Fibroblast of lung (primary cell): ENCODE data around the gene AKR1C2. TPM values are rescaled to one million over a fixed set of nuclear protein-coding genes. Genes with fewer than 3 reads are reported as not detected.
"Not testable (repeated sequence)": the region's sequence is repeated elsewhere in the genome, so short reads cannot be mapped to it uniquely, and the experiment has no call there.

Experiments
- DNase-seq, 2 donors: peaks; one replicate each; pipeline versions ENCODE4 v3.0.0 to v3.0.0-alpha.2; 2010; ENCODE audit warnings: low read depth in 2 of 2
- H2AFZ ChIP-seq: 2 replicates; pipeline ENCODE4 v1.5.1; 2012; ENCODE audit warnings: low read length, control low read depth, inconsistent platforms
- H3K27ac ChIP-seq: 2 replicates; pipeline ENCODE4 v1.5.1; 2011; ENCODE audit warnings: low read length, control low read depth; ENCODE audit not compliant: insufficient read depth
- H3K27me3 ChIP-seq: 2 replicates; pipeline ENCODE4 v1.5.1; 2011; ENCODE audit warnings: mild to moderate bottlenecking, low read length; ENCODE audit not compliant: control insufficient read depth, insufficient read depth
- H3K36me3 ChIP-seq: 2 replicates; pipeline ENCODE4 v1.5.1; 2011; ENCODE audit warnings: low read length; ENCODE audit not compliant: control insufficient read depth, insufficient read depth
- H3K4me1 ChIP-seq: 2 replicates; pipeline ENCODE4 v1.5.1; 2011; ENCODE audit warnings: low read length; ENCODE audit not compliant: control insufficient read depth, insufficient read depth; ENCODE audit errors: extremely low read depth
- H3K4me2 ChIP-seq: 2 replicates; pipeline ENCODE4 v1.5.1; 2011; ENCODE audit warnings: low read length, control low read depth; ENCODE audit not compliant: insufficient read depth; ENCODE audit errors: extremely low read depth
- H3K4me3 ChIP-seq, 4 experiments: fragments of 200-600 bp in 1 of 4; sonication (generic) in 1 of 4; replicated peaks in 1 of 4; 2 replicates each; pipeline ENCODE4 v1.5.1; 2011 to 2016; ENCODE audit warnings: low read length in 4 of 4, low read depth in 3 of 4, mild to moderate bottlenecking in 3 of 4, control low read depth in 2 of 4, inconsistent platforms in 1 of 4, mixed read lengths in 1 of 4; ENCODE audit not compliant: insufficient read depth in 1 of 4; ENCODE audit errors: control extremely low read depth in 1 of 4
- H3K79me2 ChIP-seq: 2 replicates; pipeline ENCODE4 v1.5.1; 2012; ENCODE audit warnings: mild to moderate bottlenecking, low read length, inconsistent platforms; ENCODE audit not compliant: control insufficient read depth, insufficient read depth
- H3K9ac ChIP-seq: 2 replicates; pipeline ENCODE4 v1.5.1; 2011; ENCODE audit warnings: mild to moderate bottlenecking, low read length, control low read depth; ENCODE audit not compliant: insufficient read depth
- H3K9me3 ChIP-seq: 2 replicates; pipeline ENCODE4 v1.5.1; 2012; ENCODE audit warnings: low read depth, low read length; ENCODE audit not compliant: control insufficient read depth, insufficient read depth
- H4K20me1 ChIP-seq: 2 replicates; pipeline ENCODE4 v1.5.1; 2011; ENCODE audit warnings: low read length; ENCODE audit not compliant: control insufficient read depth, insufficient read depth; ENCODE audit errors: extremely low read depth
- EZH2 ChIP-seq: IDR thresholded peaks from 2 replicates; pipeline ENCODE4 v1.5.1; 2012; ENCODE audit warnings: low read length, control low read depth, mild to moderate bottlenecking; ENCODE audit errors: missing control alignments
- polyA plus RNA-seq, 2 donors: library from polyadenylated mRNA; depleted of rRNA in 1 of 2; stranded (reverse) in 1 of 2; unstranded in 1 of 2; fragments of >200 nt; gene quantifications; 2 replicates each; pipeline ENCODE4 v1.2.1, GENCODE V29; 2011 to 2012; ENCODE audit warnings: missing spikeins in 1 of 2
- total RNA-seq: library from RNA; depleted of rRNA; stranded (reverse); fragments of >200 nt; gene quantifications from 2 replicates; pipeline ENCODE4 v1.2.1, GENCODE V29; 2014
- TF ChIP-seq, protein P1 (sequence below), 2 donors: IDR thresholded peaks in 1 of 2; conservative IDR thresholded peaks in 1 of 2; 1 replicate in 1 of 2; 2 replicates in 1 of 2; pipeline ENCODE4 v1.5.1; 2011 to 2012; ENCODE audit warnings: low read length in 2 of 2, control low read depth in 1 of 2, inconsistent platforms in 1 of 2, low read depth in 1 of 2, mild to moderate bottlenecking in 1 of 2

AKR1C2 gene
- total and polyA plus RNA-seq, 2 donors (not counting 1 experiment from before 2014, with no cell fraction given): 10.6 to 14.6 TPM

DNA sequence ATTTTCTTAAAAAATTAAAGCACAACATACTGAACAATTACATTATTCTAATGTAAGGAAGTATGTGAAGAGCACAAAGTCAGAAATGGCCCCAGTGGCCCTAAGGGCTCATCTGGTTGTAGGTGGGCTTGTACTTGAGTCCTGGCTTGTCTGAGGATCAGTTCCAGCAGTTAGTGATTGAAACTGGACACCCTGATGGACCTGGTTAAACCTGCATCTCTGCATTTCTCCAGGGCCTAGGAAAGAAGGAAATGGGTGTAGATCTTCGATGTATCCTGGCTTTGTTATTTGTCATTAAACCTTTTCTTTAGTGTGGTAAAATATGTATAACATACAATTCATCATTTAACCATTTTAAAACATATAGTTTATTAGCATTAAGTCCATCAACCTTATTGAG is 9.7 kb upstream of the AKR1C2 start:
- TF ChIP-seq, protein P1, sequence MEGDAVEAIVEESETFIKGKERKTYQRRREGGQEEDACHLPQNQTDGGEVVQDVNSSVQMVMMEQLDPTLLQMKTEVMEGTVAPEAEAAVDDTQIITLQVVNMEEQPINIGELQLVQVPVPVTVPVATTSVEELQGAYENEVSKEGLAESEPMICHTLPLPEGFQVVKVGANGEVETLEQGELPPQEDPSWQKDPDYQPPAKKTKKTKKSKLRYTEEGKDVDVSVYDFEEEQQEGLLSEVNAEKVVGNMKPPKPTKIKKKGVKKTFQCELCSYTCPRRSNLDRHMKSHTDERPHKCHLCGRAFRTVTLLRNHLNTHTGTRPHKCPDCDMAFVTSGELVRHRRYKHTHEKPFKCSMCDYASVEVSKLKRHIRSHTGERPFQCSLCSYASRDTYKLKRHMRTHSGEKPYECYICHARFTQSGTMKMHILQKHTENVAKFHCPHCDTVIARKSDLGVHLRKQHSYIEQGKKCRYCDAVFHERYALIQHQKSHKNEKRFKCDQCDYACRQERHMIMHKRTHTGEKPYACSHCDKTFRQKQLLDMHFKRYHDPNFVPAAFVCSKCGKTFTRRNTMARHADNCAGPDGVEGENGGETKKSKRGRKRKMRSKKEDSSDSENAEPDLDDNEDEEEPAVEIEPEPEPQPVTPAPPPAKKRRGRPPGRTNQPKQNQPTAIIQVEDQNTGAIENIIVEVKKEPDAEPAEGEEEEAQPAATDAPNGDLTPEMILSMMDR (conservative IDR thresholded peaks at IDR 0.05 in 1 of 2, IDR thresholded peaks at IDR 0.05 in 1 of 2; ENCODE audit: low read depth in 1 of 2, low read length in 2 of 2): no peak
- TF ChIP-seq EZH2: no peak
- H3K36me3 ChIP-seq: no peaks in the 10 kb centered on the region
- DNase-seq: no peak
- H3K4me2 ChIP-seq: no peak overlapping the region
- H3K79me2 ChIP-seq: no peaks in the 10 kb centered on the region
- no peak overlapping the region for H2AFZ ChIP-seq
- H3K4me1 ChIP-seq: peaks cover under 1% of the 10 kb centered on the region
- no peak overlapping the region for H3K27ac ChIP-seq
- H4K20me1 ChIP-seq: no peaks in the 10 kb centered on the region
- H3K9me3 ChIP-seq: no peaks in the 10 kb centered on the region
- no peaks in the 10 kb centered on the region for H3K27me3 ChIP-seq
- no peak overlapping the region for H3K4me3 ChIP-seq
- no peak overlapping the region for H3K9ac ChIP-seq

- Histone ChIP-seq H3K36me3 (no peaks in the 10 kb centered on the region), H3K27ac (no peak overlapping the region), H4K20me1 (no peaks in the 10 kb centered on the region), H3K9me3 (no peaks in the 10 kb centered on the region), H3K4me2 (no peak overlapping the region), H3K79me2 (no peaks in the 10 kb centered on the region), H3K4me3 (no peak overlapping the region), H3K4me1 (no peaks in the 10 kb centered on the region), H3K9ac (no peak overlapping the region), H3K27me3 (no peaks in the 10 kb centered on the region), H2AFZ (no peak overlapping the region)
- no peak for DNase-seq
- no peak for TF ChIP-seq EZH2
- TF ChIP-seq, protein P1 (conservative IDR thresholded peaks at IDR 0.05 in 1 of 2, IDR thresholded peaks at IDR 0.05 in 1 of 2; ENCODE audit: low read depth in 1 of 2, low read length in 2 of 2): no peak
These were observed 8.9 kb upstream of the AKR1C2 start for GRCh38 chr10:5012595-5012994.

DNA sequence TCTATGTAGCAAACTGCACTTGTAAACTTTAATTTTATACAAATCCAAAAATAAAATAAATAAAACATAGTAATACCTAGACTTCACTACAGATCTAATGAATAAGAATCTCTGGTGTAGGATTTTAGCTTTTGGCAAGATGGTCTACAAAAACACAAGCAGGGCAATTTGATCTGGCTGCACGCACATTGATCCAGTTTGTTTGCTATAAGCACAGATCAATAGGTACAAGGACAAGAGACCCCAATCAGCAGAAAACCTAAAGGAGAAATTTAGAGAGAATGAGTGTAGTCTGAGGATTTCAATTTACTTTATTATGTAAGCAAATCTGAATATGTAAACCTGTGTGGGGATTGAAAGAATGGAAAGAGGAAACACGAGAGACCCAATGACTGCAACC is 7.7 kb upstream of the AKR1C2 start:
- not testable (repeated sequence) for DNase-seq

GRCh38 chr10:5010043-5010442 is 6.4 kb upstream of the AKR1C2 start:
- not testable (repeated sequence) for DNase-seq, H3K9me3 ChIP-seq, H3K9ac ChIP-seq, H3K36me3 ChIP-seq, H3K4me3 ChIP-seq, H3K27ac ChIP-seq, H3K79me2 ChIP-seq, H3K27me3 ChIP-seq, H3K4me1 ChIP-seq, H4K20me1 ChIP-seq, H2AFZ ChIP-seq, H3K4me2 ChIP-seq

More for the DNA sequence above, 7.7 kb upstream of the AKR1C2 start:
- H3K79me2 ChIP-seq, H3K36me3 ChIP-seq, H3K27me3 ChIP-seq, H2AFZ ChIP-seq, H3K4me3 ChIP-seq, H3K4me1 ChIP-seq, H3K4me2 ChIP-seq, H4K20me1 ChIP-seq, H3K9ac ChIP-seq, H3K27ac ChIP-seq, H3K9me3 ChIP-seq: not testable (repeated sequence)

GRCh38 chr10:5008857-5009548 is 5.3 kb upstream of the AKR1C2 start:
- not testable (repeated sequence) for DNase-seq

More at GRCh38 chr10:5008857-5009548, 5.3 kb upstream of the AKR1C2 start:
- H3K27me3 ChIP-seq, H3K9ac ChIP-seq, H3K9me3 ChIP-seq, H4K20me1 ChIP-seq, H3K4me2 ChIP-seq, H3K4me1 ChIP-seq, H3K79me2 ChIP-seq, H3K4me3 ChIP-seq, H2AFZ ChIP-seq, H3K36me3 ChIP-seq, H3K27ac ChIP-seq: not testable (repeated sequence)
